ENCODE measurements around the gene CYB561. TPM values are rescaled to one million over a fixed set of nuclear protein-coding genes. Genes with fewer than 3 reads are reported as not detected.

The CYB561 gene
- total and polyA plus RNA-seq, 2 of the 4 experiments (the other 2 are of a cell fraction): 2.5 to 3.0 TPM

DNA sequence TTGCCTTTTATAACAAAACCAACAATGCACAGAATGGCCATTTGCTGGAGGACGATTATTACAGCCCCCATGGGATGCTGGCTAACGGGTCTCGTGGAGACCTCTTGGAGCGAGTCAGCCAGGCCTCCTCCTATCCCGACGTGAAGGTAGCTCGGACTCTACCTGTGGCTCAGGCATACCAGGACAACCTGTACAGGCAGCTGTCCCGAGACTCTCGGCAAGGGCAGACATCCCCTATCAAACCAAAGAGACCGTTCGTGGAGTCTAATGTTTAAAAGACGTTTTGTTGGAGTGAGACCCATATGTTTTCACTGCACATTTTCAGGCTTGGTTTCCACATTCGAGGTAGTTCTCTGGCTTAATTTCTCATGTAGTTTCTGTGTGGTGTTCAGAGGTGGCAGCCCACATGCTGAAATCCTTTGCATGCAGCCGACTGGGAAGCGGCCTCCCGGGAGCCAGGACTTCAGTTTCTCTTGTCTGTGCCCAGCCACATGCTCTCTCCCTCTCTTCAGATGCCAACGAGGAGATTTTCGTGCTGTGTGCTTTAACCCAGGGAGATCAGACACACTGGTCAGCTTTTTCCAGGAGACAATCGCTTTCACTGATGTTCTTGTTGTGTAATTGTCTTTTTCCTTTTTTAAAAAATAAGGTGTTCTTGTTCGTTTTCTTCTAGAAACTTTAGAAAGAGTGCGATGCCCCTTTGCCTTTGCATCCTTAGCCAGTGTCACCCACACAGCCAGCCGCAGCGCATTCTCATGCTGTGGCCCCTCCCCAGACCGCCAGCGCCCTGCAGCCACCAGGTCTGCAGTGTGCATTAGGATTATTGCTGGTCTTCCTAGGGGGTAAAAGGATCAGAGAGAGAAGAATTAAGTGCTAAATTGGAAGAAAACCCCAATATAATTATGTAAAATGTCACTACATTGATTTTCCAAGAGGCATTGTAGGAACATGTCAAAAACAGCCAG, 24.1 kb downstream of the CYB561 start (continued):
- no peak for TF ChIP-seq RFX5 (IDR thresholded peaks at IDR 0.05; ENCODE audit: low read depth, low read length)

- Histone ChIP-seq H4K8ac (ENCODE audit: low read depth in 2 of 2, low read length in 2 of 2) (no peak overlapping the region), H3K56ac (ENCODE audit: extremely low read depth, insufficient read depth, low read length) (no peak overlapping the region), H2BK15ac (ENCODE audit: low read depth, low read length) (no peak overlapping the region), H4K20me1 (ENCODE audit: insufficient read depth, low read length) (0 out of 2 replicates have a peak, but pooled peaks cover 4% of the 10 kb centered on the region), H3K9me1 (ENCODE audit: insufficient read depth, low read length) (no peaks in the 10 kb centered on the region; the same call in 1 of the 2 replicates), H3K4me2 (ENCODE audit: low read depth, low read length) (no peak overlapping the region), H3K4me1 (ENCODE audit: control insufficient read depth, insufficient read depth, low read length) (no peaks in the 10 kb centered on the region), H3K4ac (ENCODE audit: low read depth, low read length) (no peak overlapping the region), H3K36me3 (ENCODE audit: control insufficient read depth, insufficient read depth, low read length) (peaks cover 63% of the 10 kb centered on the region), H2AK5ac (ENCODE audit: low read depth, low read length) (no peak overlapping the region), H3K79me1 (ENCODE audit: low read depth in 1 of 2, low read length in 2 of 2) (no peaks in the 10 kb centered on the region; a peak in 1 of 4 replicates), H4K5ac (ENCODE audit: low read depth, low read length) (no peak overlapping the region), H2AFZ (replicated peaks; ENCODE audit: low read length, poor library complexity) (no peak overlapping the region), H3K9me3 (ENCODE audit: control insufficient read depth, insufficient read depth, low read length) (no peaks in the 10 kb centered on the region), H2BK120ac (ENCODE audit: low read depth, low read length) (no peak overlapping the region), H3K14ac (replicated peaks; ENCODE audit: low read depth, low read length) (no peak overlapping the region), H3K27ac (ENCODE audit: insufficient read depth, low read length) (no peak overlapping the region), H3K18ac (ENCODE audit: low read depth, low read length) (no peak overlapping the region), H4K91ac (ENCODE audit: insufficient read depth, low read depth, low read length) (no peak overlapping the region), H3K9ac (ENCODE audit: low read depth, low read length) (no peak overlapping the region), H3K4me3 (ENCODE audit: insufficient read depth, low read depth, low read length) (no peak overlapping the region), H2BK20ac (ENCODE audit: low read depth, low read length) (no peak overlapping the region), H2BK5ac (ENCODE audit: low read depth, low read length, poor library complexity, severe bottlenecking) (no peak overlapping the region), H3K23ac (ENCODE audit: low read depth, low read length) (no peak overlapping the region), H2AK9ac (replicated peaks; ENCODE audit: low read depth, low read length, poor library complexity) (no peak overlapping the region), H3K27me3 (ENCODE audit: control insufficient read depth, insufficient read depth, low read length) (no peaks in the 10 kb centered on the region)
- in situ Hi-C loops (cut with MboI; ENCODE audit: low sequenced_read_pairs): loop anchor here (5.0 kb wide), 1 partner anchor 191 kb away; no protein-coding TSS in a partner anchor
- ATAC-seq (ENCODE audit: low read depth): no peak
- POLR2A ChIA-PET (ENCODE audit: unreplicated experiment): no interaction called here
- CTCF ChIA-PET: no interaction called here
- no peak for DNase-seq
- intact Hi-C loops (cut with micrococcal nuclease): no loop called here
- TSS peak; percentile 8 for BruUV-seq (replicated peaks)
- dilution Hi-C loops (cut with HindIII; ENCODE audit: low sequenced_read_pairs, unreplicated experiment): no loop called here
- WGBS, 2 experiments (ENCODE audit: extremely low coverage in 2 of 2, insufficient read length in 1 of 2): 97% methylated on average over 15 of the region's 25 CpGs; no CpG with 5 or more reads in 1 of the 2 experiments
- TF ChIP-seq RCOR1 (IDR thresholded peaks at IDR 0.05; ENCODE audit: insufficient replicate concordance, low read length) (no peak), SMC3 (IDR thresholded peaks at IDR 0.05; ENCODE audit: low read depth, low read length) (no peak), RAD21 (IDR thresholded peaks at IDR 0.05; ENCODE audit: low read length) (no peak), FOS (IDR thresholded peaks at IDR 0.05; ENCODE audit: low read depth, low read length) (no peak), RFX5 (IDR thresholded peaks at IDR 0.05; ENCODE audit: low read depth, low read length) (no peak), CEBPB (IDR thresholded peaks at IDR 0.05; ENCODE audit: low read depth, low read length) (no peak), ELK1 (IDR thresholded peaks at IDR 0.05; ENCODE audit: borderline replicate concordance, low read depth, low read length) (no peak), USF2 (IDR thresholded peaks at IDR 0.05; ENCODE audit: low read depth, low read length) (no peak)
- TF ChIP-seq, protein P1, sequence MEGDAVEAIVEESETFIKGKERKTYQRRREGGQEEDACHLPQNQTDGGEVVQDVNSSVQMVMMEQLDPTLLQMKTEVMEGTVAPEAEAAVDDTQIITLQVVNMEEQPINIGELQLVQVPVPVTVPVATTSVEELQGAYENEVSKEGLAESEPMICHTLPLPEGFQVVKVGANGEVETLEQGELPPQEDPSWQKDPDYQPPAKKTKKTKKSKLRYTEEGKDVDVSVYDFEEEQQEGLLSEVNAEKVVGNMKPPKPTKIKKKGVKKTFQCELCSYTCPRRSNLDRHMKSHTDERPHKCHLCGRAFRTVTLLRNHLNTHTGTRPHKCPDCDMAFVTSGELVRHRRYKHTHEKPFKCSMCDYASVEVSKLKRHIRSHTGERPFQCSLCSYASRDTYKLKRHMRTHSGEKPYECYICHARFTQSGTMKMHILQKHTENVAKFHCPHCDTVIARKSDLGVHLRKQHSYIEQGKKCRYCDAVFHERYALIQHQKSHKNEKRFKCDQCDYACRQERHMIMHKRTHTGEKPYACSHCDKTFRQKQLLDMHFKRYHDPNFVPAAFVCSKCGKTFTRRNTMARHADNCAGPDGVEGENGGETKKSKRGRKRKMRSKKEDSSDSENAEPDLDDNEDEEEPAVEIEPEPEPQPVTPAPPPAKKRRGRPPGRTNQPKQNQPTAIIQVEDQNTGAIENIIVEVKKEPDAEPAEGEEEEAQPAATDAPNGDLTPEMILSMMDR (conservative IDR thresholded peaks at IDR 0.05; ENCODE audit: low read depth, low read length): no peak
Observed at GRCh38 chr17:63420868-63421680, 25.0 kb downstream of the CYB561 start.

Measured in IMR-90 (cell line).